HL-60 (cell line): Measurements from ENCODE around the gene ATP13A1.

Source experiments
- GABPA ChIP-seq: IDR thresholded peaks from 2 replicates; pipeline ENCODE4 v1.6.1; 2012; ENCODE audit warnings: low read depth
- POLR2AphosphoS5 ChIP-seq: IDR thresholded peaks from 2 replicates; pipeline ENCODE4 v1.6.1; 2012; ENCODE audit warnings: low read depth
- TF ChIP-seq, protein P1 (sequence below): IDR thresholded peaks from one replicate; pipeline ENCODE4 v1.5.1; 2011; ENCODE audit warnings: low read length, control low read depth, inconsistent platforms; ENCODE audit not compliant: insufficient read depth
- TF ChIP-seq, protein P2 (sequence below): IDR thresholded peaks from 2 replicates; pipeline ENCODE4 v1.6.1; 2012; ENCODE audit warnings: low read depth; ENCODE audit not compliant: insufficient replicate concordance

DNA sequence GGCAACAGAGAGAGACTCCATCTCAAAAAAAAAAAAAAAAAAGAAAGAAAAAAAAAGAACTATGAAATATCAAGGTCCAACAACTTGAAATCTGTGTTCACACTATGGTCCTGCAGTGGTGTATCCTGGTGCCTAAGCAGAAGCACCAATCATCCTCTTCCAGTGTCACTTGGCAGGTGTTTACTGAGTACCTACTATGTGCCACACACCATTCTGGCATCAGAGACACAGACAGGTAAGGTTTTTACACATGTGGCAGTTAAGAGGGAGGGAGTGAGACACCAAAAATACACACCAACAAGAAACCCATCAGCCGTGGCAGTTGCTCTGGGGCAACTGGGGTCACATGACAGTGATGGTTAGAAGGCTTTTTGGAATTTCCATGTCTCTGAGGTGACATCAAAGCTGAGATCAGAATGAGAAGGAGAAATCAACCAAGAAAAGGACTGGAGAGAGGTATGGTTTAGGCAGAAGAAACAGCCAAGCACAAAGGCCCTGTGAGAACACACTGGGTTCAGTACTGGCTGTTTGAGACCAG lies 62.6 kb downstream of the ATP13A1 start:
- TF ChIP-seq, protein P1, sequence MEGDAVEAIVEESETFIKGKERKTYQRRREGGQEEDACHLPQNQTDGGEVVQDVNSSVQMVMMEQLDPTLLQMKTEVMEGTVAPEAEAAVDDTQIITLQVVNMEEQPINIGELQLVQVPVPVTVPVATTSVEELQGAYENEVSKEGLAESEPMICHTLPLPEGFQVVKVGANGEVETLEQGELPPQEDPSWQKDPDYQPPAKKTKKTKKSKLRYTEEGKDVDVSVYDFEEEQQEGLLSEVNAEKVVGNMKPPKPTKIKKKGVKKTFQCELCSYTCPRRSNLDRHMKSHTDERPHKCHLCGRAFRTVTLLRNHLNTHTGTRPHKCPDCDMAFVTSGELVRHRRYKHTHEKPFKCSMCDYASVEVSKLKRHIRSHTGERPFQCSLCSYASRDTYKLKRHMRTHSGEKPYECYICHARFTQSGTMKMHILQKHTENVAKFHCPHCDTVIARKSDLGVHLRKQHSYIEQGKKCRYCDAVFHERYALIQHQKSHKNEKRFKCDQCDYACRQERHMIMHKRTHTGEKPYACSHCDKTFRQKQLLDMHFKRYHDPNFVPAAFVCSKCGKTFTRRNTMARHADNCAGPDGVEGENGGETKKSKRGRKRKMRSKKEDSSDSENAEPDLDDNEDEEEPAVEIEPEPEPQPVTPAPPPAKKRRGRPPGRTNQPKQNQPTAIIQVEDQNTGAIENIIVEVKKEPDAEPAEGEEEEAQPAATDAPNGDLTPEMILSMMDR, result no peak
- TF ChIP-seq POLR2AphosphoS5 (no peak), GABPA (no peak)
- TF ChIP-seq, protein P2, sequence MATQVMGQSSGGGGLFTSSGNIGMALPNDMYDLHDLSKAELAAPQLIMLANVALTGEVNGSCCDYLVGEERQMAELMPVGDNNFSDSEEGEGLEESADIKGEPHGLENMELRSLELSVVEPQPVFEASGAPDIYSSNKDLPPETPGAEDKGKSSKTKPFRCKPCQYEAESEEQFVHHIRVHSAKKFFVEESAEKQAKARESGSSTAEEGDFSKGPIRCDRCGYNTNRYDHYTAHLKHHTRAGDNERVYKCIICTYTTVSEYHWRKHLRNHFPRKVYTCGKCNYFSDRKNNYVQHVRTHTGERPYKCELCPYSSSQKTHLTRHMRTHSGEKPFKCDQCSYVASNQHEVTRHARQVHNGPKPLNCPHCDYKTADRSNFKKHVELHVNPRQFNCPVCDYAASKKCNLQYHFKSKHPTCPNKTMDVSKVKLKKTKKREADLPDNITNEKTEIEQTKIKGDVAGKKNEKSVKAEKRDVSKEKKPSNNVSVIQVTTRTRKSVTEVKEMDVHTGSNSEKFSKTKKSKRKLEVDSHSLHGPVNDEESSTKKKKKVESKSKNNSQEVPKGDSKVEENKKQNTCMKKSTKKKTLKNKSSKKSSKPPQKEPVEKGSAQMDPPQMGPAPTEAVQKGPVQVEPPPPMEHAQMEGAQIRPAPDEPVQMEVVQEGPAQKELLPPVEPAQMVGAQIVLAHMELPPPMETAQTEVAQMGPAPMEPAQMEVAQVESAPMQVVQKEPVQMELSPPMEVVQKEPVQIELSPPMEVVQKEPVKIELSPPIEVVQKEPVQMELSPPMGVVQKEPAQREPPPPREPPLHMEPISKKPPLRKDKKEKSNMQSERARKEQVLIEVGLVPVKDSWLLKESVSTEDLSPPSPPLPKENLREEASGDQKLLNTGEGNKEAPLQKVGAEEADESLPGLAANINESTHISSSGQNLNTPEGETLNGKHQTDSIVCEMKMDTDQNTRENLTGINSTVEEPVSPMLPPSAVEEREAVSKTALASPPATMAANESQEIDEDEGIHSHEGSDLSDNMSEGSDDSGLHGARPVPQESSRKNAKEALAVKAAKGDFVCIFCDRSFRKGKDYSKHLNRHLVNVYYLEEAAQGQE, result no peak
